RWPE2 (cell line): ENCODE data around the gene FAM222A.

ENCODE experiments used
- ATAC-seq: fragments of 200-7000 bp; cut with Tn5 transposase; 3 replicates; pipeline ENCODE4 v1.9.1; 2021; ENCODE audit warnings: low read depth
- DNase-seq: peaks from one replicate; pipeline ENCODE4 v3.0.0-alpha.2; 2020; ENCODE audit warnings: low spot score
- H3K27ac ChIP-seq: fragments of 450-650 bp; 2 replicates; pipeline ENCODE4 v1.5.1; 2017; ENCODE audit warnings: mild to moderate bottlenecking; ENCODE audit not compliant: poor library complexity, severe bottlenecking
- H3K27me3 ChIP-seq: fragments of 250-450 bp; sonication (Bioruptor Pico); 2 replicates; pipeline ENCODE4 v1.5.1; 2021; ENCODE audit warnings: mild to moderate bottlenecking, moderate library complexity; ENCODE audit not compliant: insufficient read depth, poor library complexity, severe bottlenecking
- H3K36me3 ChIP-seq: fragments of 250-450 bp; sonication (Bioruptor Pico); 2 replicates; pipeline ENCODE4 v1.5.1; 2020; ENCODE audit warnings: low read depth, mild to moderate bottlenecking, moderate library complexity
- H3K4me1 ChIP-seq: fragments of 250-450 bp; sonication (Bioruptor Pico); 2 replicates; pipeline ENCODE4 v1.5.1; 2021; ENCODE audit warnings: mild to moderate bottlenecking, moderate library complexity; ENCODE audit not compliant: insufficient read depth, poor library complexity, severe bottlenecking
- H3K4me3 ChIP-seq: fragments of 250-450 bp; sonication (Bioruptor Pico); 2 replicates; pipeline ENCODE4 v1.5.1; 2021; ENCODE audit warnings: mild to moderate bottlenecking, moderate library complexity; ENCODE audit not compliant: severe bottlenecking
- H3K9me3 ChIP-seq: fragments of 250-450 bp; sonication (Bioruptor Pico); 2 replicates; pipeline ENCODE4 v1.5.1; 2021; ENCODE audit warnings: mild to moderate bottlenecking, moderate library complexity; ENCODE audit not compliant: severe bottlenecking
- TF ChIP-seq, protein P1 (sequence below): fragments of 450-650 bp; IDR thresholded peaks from one replicate; pipeline ENCODE4 v1.5.1; 2017; ENCODE audit warnings: mild to moderate bottlenecking, moderate library complexity; ENCODE audit not compliant: poor library complexity, severe bottlenecking

FAM222A gene

DNA sequence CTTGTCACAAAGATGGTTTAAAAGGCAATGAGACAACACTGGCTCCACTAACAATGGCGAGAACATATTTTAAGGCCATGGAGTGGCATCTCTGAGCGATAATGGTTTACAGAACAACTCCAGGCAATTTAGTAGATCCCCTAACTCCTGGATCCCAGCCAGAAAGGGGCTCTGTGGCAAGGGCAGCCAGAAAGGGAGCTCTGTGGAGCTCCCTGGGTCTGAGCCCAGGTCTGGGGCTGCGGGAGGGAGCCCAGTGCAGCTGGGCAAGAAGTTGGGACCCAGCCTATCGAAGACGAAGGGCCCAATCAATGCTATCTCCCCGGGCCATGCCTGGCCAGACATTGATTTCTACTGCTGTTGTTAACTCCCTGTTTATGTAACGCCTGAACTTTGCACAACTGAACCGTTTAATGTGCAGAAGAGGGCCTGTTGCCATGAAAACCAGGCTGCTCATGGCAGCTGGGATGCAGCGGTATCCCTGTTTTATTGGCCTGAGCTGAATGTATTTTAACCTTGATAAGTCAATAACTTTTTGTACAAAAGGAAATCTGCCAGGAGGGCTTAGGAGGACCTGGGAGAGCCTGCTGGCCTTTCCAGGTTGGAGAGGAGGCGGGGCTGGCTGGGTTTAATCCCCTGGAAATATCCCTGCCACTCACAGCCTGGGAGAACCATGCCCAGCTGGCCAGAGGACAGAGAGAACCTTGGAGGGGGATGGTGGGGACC is 6.7 kb upstream of the FAM222A start:
- ATAC-seq: no peak
- DNase-seq: no peak
- TF ChIP-seq, protein P1, sequence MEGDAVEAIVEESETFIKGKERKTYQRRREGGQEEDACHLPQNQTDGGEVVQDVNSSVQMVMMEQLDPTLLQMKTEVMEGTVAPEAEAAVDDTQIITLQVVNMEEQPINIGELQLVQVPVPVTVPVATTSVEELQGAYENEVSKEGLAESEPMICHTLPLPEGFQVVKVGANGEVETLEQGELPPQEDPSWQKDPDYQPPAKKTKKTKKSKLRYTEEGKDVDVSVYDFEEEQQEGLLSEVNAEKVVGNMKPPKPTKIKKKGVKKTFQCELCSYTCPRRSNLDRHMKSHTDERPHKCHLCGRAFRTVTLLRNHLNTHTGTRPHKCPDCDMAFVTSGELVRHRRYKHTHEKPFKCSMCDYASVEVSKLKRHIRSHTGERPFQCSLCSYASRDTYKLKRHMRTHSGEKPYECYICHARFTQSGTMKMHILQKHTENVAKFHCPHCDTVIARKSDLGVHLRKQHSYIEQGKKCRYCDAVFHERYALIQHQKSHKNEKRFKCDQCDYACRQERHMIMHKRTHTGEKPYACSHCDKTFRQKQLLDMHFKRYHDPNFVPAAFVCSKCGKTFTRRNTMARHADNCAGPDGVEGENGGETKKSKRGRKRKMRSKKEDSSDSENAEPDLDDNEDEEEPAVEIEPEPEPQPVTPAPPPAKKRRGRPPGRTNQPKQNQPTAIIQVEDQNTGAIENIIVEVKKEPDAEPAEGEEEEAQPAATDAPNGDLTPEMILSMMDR: no peak
- H3K27me3 ChIP-seq: peaks cover under 1% of the 10 kb centered on the region
- H3K27ac ChIP-seq: no peak overlapping the region
- no peaks in the 10 kb centered on the region for H3K4me1 ChIP-seq
- H3K4me3 ChIP-seq: no peak overlapping the region
- no peaks in the 10 kb centered on the region for H3K9me3 ChIP-seq
- no peaks in the 10 kb centered on the region for H3K36me3 ChIP-seq

DNA sequence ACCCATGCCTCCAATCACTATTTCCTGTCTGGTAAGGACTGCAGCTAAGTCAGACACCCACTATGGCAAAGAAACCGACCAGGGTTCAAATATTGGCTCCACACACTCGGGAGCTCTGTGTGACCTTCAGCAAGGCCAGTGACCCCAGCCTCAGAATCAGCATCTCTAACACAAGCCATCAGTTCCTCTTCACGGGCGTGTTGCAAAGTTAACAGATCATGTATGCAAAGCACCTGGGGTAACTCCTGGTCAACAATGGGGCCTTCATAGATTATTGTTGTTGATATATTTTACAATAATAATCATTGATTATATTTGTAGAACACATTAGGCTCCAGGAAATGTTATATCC is 6.2 kb upstream of the FAM222A start:
- Histone ChIP-seq H3K36me3 (no peaks in the 10 kb centered on the region), H3K4me1 (no peaks in the 10 kb centered on the region), H3K27ac (no peak overlapping the region), H3K9me3 (no peaks in the 10 kb centered on the region), H3K4me3 (no peak overlapping the region), H3K27me3 (peaks cover 3% of the 10 kb centered on the region)
- ATAC-seq (no peak), DNase-seq (no peak)
- TF ChIP-seq, protein P1: no peak

DNA sequence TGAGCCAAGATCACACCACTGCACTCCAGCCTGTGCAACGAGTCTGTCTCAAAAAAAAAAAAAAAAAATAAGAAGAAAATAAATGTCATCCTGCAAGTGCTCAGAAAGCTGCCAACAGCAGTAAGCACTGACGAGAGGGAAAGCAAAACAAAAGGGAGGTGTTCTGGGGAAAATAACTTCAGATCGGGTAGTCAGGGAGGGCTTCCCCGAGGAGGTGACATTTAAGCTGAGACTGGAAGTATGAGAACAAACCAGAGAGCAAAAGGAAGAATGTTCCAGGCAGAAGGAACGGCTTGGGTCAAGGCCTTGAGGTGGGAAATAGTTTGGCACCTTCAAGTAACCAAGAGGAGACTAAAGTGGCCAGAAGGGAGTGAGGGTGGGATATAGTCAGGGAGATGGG is 4.7 kb upstream of the FAM222A start:
- ATAC-seq (no peak), DNase-seq (no peak)
- Histone ChIP-seq H3K27ac (no peak overlapping the region), H3K36me3 (no peaks in the 10 kb centered on the region), H3K27me3 (peaks cover 3% of the 10 kb centered on the region), H3K9me3 (no peaks in the 10 kb centered on the region), H3K4me1 (no peaks in the 10 kb centered on the region), H3K4me3 (no peak overlapping the region)
- TF ChIP-seq, protein P1: no peak

DNA sequence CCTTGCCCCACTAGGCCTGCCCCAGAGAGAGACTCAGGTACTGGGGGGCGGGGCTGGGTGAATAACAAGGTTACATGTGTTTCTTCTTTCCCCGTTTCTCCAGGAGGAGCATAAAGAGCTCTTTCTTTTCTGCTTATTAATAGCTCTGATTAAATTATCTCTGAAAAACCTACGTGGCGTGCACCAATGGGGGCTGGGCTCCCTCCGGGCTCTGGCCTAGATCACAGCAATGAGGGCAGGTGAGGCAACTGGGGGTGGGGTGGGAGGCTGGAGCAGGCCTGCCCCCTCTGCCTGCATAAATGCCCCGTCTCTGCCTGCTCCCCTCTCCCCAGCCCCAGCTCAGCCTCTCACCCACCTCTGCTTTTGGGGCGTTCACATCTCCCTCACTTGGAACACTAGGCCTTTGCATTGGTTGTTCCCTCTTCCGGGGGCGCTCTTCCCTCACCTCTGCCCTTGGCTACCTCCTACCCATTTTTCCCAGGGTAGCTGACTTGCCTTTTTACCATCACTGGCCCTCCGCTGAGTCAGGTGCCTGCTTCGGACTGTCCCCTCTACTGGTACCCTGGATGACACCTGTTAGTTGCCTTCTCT is 4.1 kb upstream of the FAM222A start:
- H3K4me3 ChIP-seq: no peak overlapping the region
- no peaks in the 10 kb centered on the region for H3K9me3 ChIP-seq
- H3K27me3 ChIP-seq: peaks cover 3% of the 10 kb centered on the region
- no peak overlapping the region for H3K27ac ChIP-seq
- ATAC-seq (no peak), DNase-seq (no peak)
- no peaks in the 10 kb centered on the region for H3K36me3 ChIP-seq
- no peaks in the 10 kb centered on the region for H3K4me1 ChIP-seq
- TF ChIP-seq, protein P1: no peak

DNA sequence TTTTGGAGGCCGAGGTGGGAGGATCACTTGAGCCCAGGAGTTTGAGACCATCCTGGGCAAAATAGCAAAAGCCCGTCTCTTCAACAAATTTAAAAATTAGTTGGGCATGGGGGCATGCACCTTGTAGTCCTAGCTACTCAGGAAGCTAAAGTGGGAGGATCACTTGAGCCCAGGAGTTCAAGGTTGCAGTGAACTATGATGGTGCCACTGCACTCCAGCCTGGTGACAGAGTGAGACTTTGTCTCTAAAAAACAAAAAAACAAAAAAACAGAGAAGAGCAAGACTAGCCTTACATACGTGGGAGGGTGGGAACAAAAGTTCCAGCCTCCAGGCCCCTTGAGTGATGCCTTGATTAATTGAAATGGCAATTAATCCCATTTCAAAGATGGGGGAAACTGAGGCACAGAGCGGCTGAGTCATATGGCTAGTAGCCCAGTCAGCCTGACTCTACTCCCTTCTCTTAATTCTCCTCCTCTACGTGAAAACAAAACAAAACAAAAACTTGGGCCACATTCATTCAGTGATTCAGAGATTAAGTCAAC is 3.3 kb upstream of the FAM222A start:
- no peak for ATAC-seq
- H3K27ac ChIP-seq: no peak overlapping the region
- DNase-seq: no peak
- no peaks in the 10 kb centered on the region for H3K9me3 ChIP-seq
- H3K4me3 ChIP-seq: no peak overlapping the region
- H3K4me1 ChIP-seq: no peaks in the 10 kb centered on the region
- peaks cover 10% of the 10 kb centered on the region for H3K27me3 ChIP-seq
- H3K36me3 ChIP-seq: no peaks in the 10 kb centered on the region
- TF ChIP-seq, protein P1: no peak
